Smooth muscle cell (in vitro differentiated cells): ENCODE measurements around the gene PTPN1. TPM values are rescaled to one million over a fixed set of nuclear protein-coding genes. Genes with fewer than 3 reads are reported as not detected.

Experiments used
- DNase-seq: peaks from one replicate; lab custom pipeline; 2025; ENCODE audit not compliant: unreplicated experiment; lab: John Stamatoyannopoulos, UW
- H2AFZ ChIP-seq: fragments of 200-600 bp; sonication (generic); 2 replicates; pipeline ENCODE4 v1.6.0; 2016; ENCODE audit warnings: antibody characterized with exemption, low read depth, mild to moderate bottlenecking
- H3F3A ChIP-seq: fragments of 200-600 bp; sonication (generic); 2 replicates; pipeline ENCODE4 v1.6.0; 2017; ENCODE audit warnings: antibody characterized with exemption, low read depth
- H3K27ac ChIP-seq: fragments of 200-600 bp; sonication (generic); 2 replicates; pipeline ENCODE4 v1.5.1; 2016; ENCODE audit warnings: low read depth, mild to moderate bottlenecking
- H3K27me3 ChIP-seq: fragments of 200-600 bp; sonication (generic); 2 replicates; pipeline ENCODE4 v1.6.1; 2016; ENCODE audit warnings: low read depth, mild to moderate bottlenecking
- H3K36me3 ChIP-seq: fragments of 200-600 bp; sonication (generic); 2 replicates; pipeline ENCODE4 v1.5.1; 2016; ENCODE audit warnings: low read depth
- H3K4me1 ChIP-seq: fragments of 200-600 bp; sonication (generic); 2 replicates; pipeline ENCODE4 v1.5.1; 2016; ENCODE audit warnings: low read depth
- H3K4me2 ChIP-seq: fragments of 200-600 bp; sonication (generic); 2 replicates; pipeline ENCODE4 v1.6.0; 2016; ENCODE audit warnings: mild to moderate bottlenecking
- H3K4me3 ChIP-seq: fragments of 200-600 bp; sonication (generic); 2 replicates; pipeline ENCODE4 v1.5.1; 2016; ENCODE audit warnings: mild to moderate bottlenecking
- H3K79me2 ChIP-seq: fragments of 200-600 bp; sonication (generic); 2 replicates; pipeline ENCODE4 v1.6.0; 2016; ENCODE audit warnings: low read depth, mild to moderate bottlenecking
- H3K9ac ChIP-seq: fragments of 200-600 bp; sonication (generic); 2 replicates; pipeline ENCODE4 v1.6.0; 2016; ENCODE audit warnings: low read depth
- H3K9me3 ChIP-seq: fragments of 200-600 bp; sonication (generic); replicated peaks from 2 replicates; pipeline ENCODE4 v1.5.1; 2016; ENCODE audit warnings: low read depth
- H4K20me1 ChIP-seq: fragments of 200-600 bp; sonication (generic); 2 replicates; pipeline ENCODE4 v1.6.0; 2016; ENCODE audit warnings: low read depth
- CTCF ChIP-seq: fragments of 200-600 bp; sonication (generic); IDR thresholded peaks from 2 replicates; pipeline ENCODE4 v1.5.1; 2017; ENCODE audit warnings: borderline replicate concordance, mild to moderate bottlenecking, antibody characterized with exemption; ENCODE audit not compliant: insufficient read depth, poor library complexity, severe bottlenecking
- WGBS: methylation state at CpG from one replicate; pipeline ENCODE4 v1.1.7; 2016; ENCODE audit warnings: low lambda C conversion rate; 5-methylcytosine and 5-hydroxymethylcytosine counted together
- polyA plus RNA-seq: library from polyadenylated mRNA; unstranded; fragments of >200 nt; fragmentation: Nextera tagmentation; extraction: Ambion mirVana; gene quantifications from 2 replicates; pipeline ENCODE4 v1.2.1, GENCODE V29; 2016
- total RNA-seq: library from RNA; depleted of rRNA; stranded (reverse); fragments of >200 nt; gene quantifications from 2 replicates; pipeline ENCODE4 v1.2.3, GENCODE V29; 2014

PTPN1 gene
- total and polyA plus RNA-seq, 2 experiments from 2014 or later: 16.1 to 28.9 TPM

GRCh38 chr20:50584687-50585086 is 74.5 kb downstream of the PTPN1 start:
- no peak for DNase-seq
- Histone ChIP-seq H3K27ac (no peak overlapping the region), H3K9ac (no peak overlapping the region), H3K4me3 (no peak overlapping the region), H2AFZ (no peak overlapping the region), H3F3A (peaks cover 8% of the 10 kb centered on the region), H3K27me3 (no peaks in the 10 kb centered on the region), H3K4me1 (no peaks in the 10 kb centered on the region), H4K20me1 (peaks cover 30% of the 10 kb centered on the region), H3K79me2 (no peaks in the 10 kb centered on the region), H3K4me2 (no peak overlapping the region), H3K9me3 (no peaks in the 10 kb centered on the region), H3K36me3 (no peaks in the 10 kb centered on the region)
- no peak for TF ChIP-seq CTCF
- WGBS: 98% methylated on average over 2 of the region's 2 CpGs

- no peak for TF ChIP-seq CTCF
- Histone ChIP-seq H2AFZ (no peak overlapping the region), H3K27me3 (no peaks in the 10 kb centered on the region), H3K9me3 (no peaks in the 10 kb centered on the region), H3K4me3 (no peak overlapping the region), H3F3A (peaks cover 8% of the 10 kb centered on the region), H3K36me3 (no peaks in the 10 kb centered on the region), H3K4me2 (no peak overlapping the region), H3K4me1 (no peaks in the 10 kb centered on the region), H4K20me1 (peaks cover 25% of the 10 kb centered on the region), H3K9ac (no peak overlapping the region), H3K27ac (no peak overlapping the region), H3K79me2 (no peaks in the 10 kb centered on the region)
- no peak for DNase-seq
- WGBS: 95% methylated on average over 5 of the region's 5 CpGs
Measured at GRCh38 chr20:50585214-50585613, 75.0 kb downstream of the PTPN1 start.

GRCh38 chr20:50585678-50586077 is 75.5 kb downstream of the PTPN1 start:
- Histone ChIP-seq H3F3A (peaks cover 8% of the 10 kb centered on the region), H3K4me3 (no peak overlapping the region), H3K4me1 (no peaks in the 10 kb centered on the region), H3K27me3 (no peaks in the 10 kb centered on the region), H3K36me3 (no peaks in the 10 kb centered on the region), H4K20me1 (peaks cover 20% of the 10 kb centered on the region), H3K9me3 (no peaks in the 10 kb centered on the region), H3K27ac (no peak overlapping the region), H3K9ac (no peak overlapping the region), H2AFZ (no peak overlapping the region), H3K4me2 (no peak overlapping the region), H3K79me2 (no peaks in the 10 kb centered on the region)
- no peak for DNase-seq
- TF ChIP-seq CTCF: no peak
- WGBS: 94% methylated on average over 9 of the region's 9 CpGs

GRCh38 chr20:50586531-50587232 is 76.5 kb downstream of the PTPN1 start:
- TF ChIP-seq CTCF: no peak
- no peaks in the 10 kb centered on the region for H3K9me3 ChIP-seq
- no peaks in the 10 kb centered on the region for H3K4me1 ChIP-seq
- no peaks in the 10 kb centered on the region for H3K36me3 ChIP-seq
- DNase-seq: no peak
- H2AFZ ChIP-seq: no peak overlapping the region
- H3K27me3 ChIP-seq: no peaks in the 10 kb centered on the region
- 95% methylated on average over 13 of the region's 13 CpGs for WGBS
- peaks cover 8% of the 10 kb centered on the region for H3F3A ChIP-seq
- no peak overlapping the region for H3K4me3 ChIP-seq
- H4K20me1 ChIP-seq: peaks cover 14% of the 10 kb centered on the region
- no peak overlapping the region for H3K9ac ChIP-seq
- H3K79me2 ChIP-seq: no peaks in the 10 kb centered on the region
- H3K27ac ChIP-seq: no peak overlapping the region
- no peak overlapping the region for H3K4me2 ChIP-seq
